Measurements from ENCODE around the gene XPNPEP1. TPM values are rescaled to one million over a fixed set of nuclear protein-coding genes. Genes with fewer than 3 reads are reported as not detected.

XPNPEP1 gene
- total and polyA plus RNA-seq, 2 of the 4 experiments (the other 2 are of a cell fraction) = 164 to 311 TPM

GRCh38 chr10:109859221-109859620, 64.1 kb downstream of the XPNPEP1 start:
- DNase-seq (peak; percentile 11), ATAC-seq (ENCODE audit: low read depth) (peak; percentile 62)
- Histone ChIP-seq H3K9me3 (ENCODE audit: control insufficient read depth, insufficient read depth, low read length) (no peaks in the 10 kb centered on the region; the same call in 1 of the 2 replicates), H3K4ac (ENCODE audit: low read depth, low read length) (no peak overlapping the region), H3K4me3 (ENCODE audit: insufficient read depth, low read depth, low read length) (no peak overlapping the region), H3K36me3 (ENCODE audit: control insufficient read depth, insufficient read depth, low read length) (peaks cover 2% of the 10 kb centered on the region; the same call in 1 of the 2 replicates), H2BK5ac (ENCODE audit: low read depth, low read length, poor library complexity, severe bottlenecking) (no peak overlapping the region), H3K27me3 (ENCODE audit: control insufficient read depth, insufficient read depth, low read length) (no peaks in the 10 kb centered on the region), H3K23ac (ENCODE audit: low read depth, low read length) (no peak overlapping the region), H3K27ac (ENCODE audit: insufficient read depth, low read length) (no peak overlapping the region), H4K8ac (ENCODE audit: low read depth in 2 of 2, low read length in 2 of 2) (no peak overlapping the region), H3K18ac (ENCODE audit: low read depth, low read length) (no peak overlapping the region), H3K56ac (ENCODE audit: extremely low read depth, insufficient read depth, low read length) (no peak overlapping the region), H4K5ac (ENCODE audit: low read depth, low read length) (no peak overlapping the region), H3K9me1 (ENCODE audit: insufficient read depth, low read length) (peaks cover 4% of the 10 kb centered on the region; the same call in 1 of the 2 replicates), H3K4me2 (ENCODE audit: low read depth, low read length) (no peak overlapping the region), H4K91ac (ENCODE audit: insufficient read depth, low read depth, low read length) (no peak overlapping the region), H2AK9ac (replicated peaks; ENCODE audit: low read depth, low read length, poor library complexity) (no peak overlapping the region), H2BK120ac (ENCODE audit: low read depth, low read length) (no peak overlapping the region), H2BK20ac (ENCODE audit: low read depth, low read length) (no peak overlapping the region), H3K9ac (ENCODE audit: low read depth, low read length) (no peak overlapping the region), H2AFZ (replicated peaks; ENCODE audit: low read length, poor library complexity) (no peak overlapping the region), H3K79me1 (ENCODE audit: low read depth in 1 of 2, low read length in 2 of 2) (no peaks in the 10 kb centered on the region), H3K4me1 (ENCODE audit: control insufficient read depth, insufficient read depth, low read length) (peaks cover 3% of the 10 kb centered on the region), H4K20me1 (ENCODE audit: insufficient read depth, low read length) (no peaks in the 10 kb centered on the region), H3K14ac (replicated peaks; ENCODE audit: low read depth, low read length) (no peak overlapping the region), H2BK15ac (ENCODE audit: low read depth, low read length) (no peak overlapping the region), H2AK5ac (ENCODE audit: low read depth, low read length) (no peak overlapping the region)
- TF ChIP-seq USF2 (IDR thresholded peaks at IDR 0.05; ENCODE audit: low read depth, low read length) = no peak
- POLR2A ChIA-PET (ENCODE audit: unreplicated experiment) = no interaction called here
- no TSS peak for BruUV-seq (replicated peaks)
- in situ Hi-C loops (cut with MboI; ENCODE audit: low sequenced_read_pairs) (no loop called here), intact Hi-C loops (cut with micrococcal nuclease) (loop anchor here (10.0 kb wide), 1 partner anchor 414 kb away; no protein-coding TSS in a partner anchor), dilution Hi-C loops (cut with HindIII; ENCODE audit: low sequenced_read_pairs, unreplicated experiment) (no loop called here)
- CTCF ChIA-PET = no interaction called here
- no CpG with 5 or more reads among the region's 1 CpG for WGBS, 2 experiments (ENCODE audit: extremely low coverage in 2 of 2, insufficient read length in 1 of 2)

Measured in IMR-90 (cell line).